Bronchial epithelial cell (primary cell): ENCODE data around the gene ARID4B. TPM values are rescaled to one million over a fixed set of nuclear protein-coding genes. Genes with fewer than 3 reads are reported as not detected.
A peak's percentile ranks its signal among the peaks of the same experiment; 100 is the strongest.

Experiments
- DNase-seq: peaks from one replicate; pipeline ENCODE4 v3.0.0-alpha.2; 2010; ENCODE audit warnings: low read depth
- FAIRE-seq: peaks from 2 replicates; lab custom pipeline; 2011; peaks lifted over from hg19 to GRCh38; lab: Jason Lieb, UNC
- H3K27me3 ChIP-seq: 2 replicates; pipeline ENCODE4 v1.5.1; 2011; ENCODE audit warnings: low read length; ENCODE audit not compliant: control insufficient read depth, insufficient read depth
- H3K36me3 ChIP-seq: 2 replicates; pipeline ENCODE4 v1.5.1; 2011; ENCODE audit warnings: low read length; ENCODE audit not compliant: control insufficient read depth, insufficient read depth
- H3K4me3 ChIP-seq: 2 replicates; pipeline ENCODE4 v1.5.1; 2011; ENCODE audit warnings: mild to moderate bottlenecking, low read depth, low read length, control low read depth
- total RNA-seq: library from RNA; depleted of rRNA; stranded (reverse); fragments of >200 nt; gene quantifications from 2 replicates; pipeline ENCODE4 v1.2.1, GENCODE V29; 2014
- TF ChIP-seq, protein P1 (sequence below): IDR thresholded peaks from 2 replicates; pipeline ENCODE4 v1.5.1; 2011; ENCODE audit warnings: mild to moderate bottlenecking, moderate library complexity, low read length, control low read depth, inconsistent platforms; ENCODE audit not compliant: insufficient read depth, severe bottlenecking

Gene ARID4B
- total RNA-seq, 1 donor from 2014 or later: 11.8 TPM

DNA sequence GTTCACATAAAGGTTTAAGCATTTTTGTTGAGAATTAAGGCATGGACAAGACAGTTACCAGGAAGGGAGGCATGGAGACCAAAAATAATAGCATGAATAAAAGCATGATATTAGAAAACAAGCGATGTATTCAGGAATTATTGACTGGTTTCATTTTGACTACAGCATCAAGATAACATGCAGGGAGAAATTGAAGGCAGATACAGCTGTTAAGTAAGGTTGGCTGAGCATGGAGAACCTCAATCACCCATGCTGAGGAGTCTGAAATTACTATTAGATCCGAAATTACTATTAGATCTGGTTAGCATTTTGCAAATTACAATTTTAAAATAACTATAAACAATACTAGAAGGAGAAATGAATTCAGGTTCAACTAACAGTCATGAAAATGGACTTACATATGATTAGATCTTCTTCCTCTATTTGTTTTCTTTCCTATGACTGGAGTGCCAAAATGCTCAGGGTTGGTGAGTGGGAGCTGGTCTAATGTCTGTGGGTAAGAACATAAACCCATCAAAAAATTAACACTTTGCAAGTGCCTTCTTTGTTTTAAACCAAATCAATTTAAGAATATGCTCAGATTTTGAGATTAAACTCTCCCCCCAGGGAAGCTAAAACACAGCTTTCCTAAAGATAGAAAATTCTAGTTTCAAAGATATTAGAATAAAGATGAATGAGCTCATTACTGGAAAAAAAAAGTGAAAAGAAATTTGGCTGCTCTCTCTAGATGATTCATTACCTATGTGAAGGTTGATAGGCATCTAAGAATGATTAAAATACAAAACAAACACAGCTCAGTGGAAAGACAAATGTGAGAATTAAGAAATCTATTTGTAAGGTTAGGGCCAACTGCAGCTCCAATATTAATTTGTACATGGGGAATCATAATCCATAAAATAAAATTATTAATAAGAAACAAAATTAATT lies 81.7 kb downstream of the ARID4B start:
- peaks cover 4% of the 10 kb centered on the region for H3K36me3 ChIP-seq
- DNase-seq: peak; percentile 59
- TF ChIP-seq, protein P1, sequence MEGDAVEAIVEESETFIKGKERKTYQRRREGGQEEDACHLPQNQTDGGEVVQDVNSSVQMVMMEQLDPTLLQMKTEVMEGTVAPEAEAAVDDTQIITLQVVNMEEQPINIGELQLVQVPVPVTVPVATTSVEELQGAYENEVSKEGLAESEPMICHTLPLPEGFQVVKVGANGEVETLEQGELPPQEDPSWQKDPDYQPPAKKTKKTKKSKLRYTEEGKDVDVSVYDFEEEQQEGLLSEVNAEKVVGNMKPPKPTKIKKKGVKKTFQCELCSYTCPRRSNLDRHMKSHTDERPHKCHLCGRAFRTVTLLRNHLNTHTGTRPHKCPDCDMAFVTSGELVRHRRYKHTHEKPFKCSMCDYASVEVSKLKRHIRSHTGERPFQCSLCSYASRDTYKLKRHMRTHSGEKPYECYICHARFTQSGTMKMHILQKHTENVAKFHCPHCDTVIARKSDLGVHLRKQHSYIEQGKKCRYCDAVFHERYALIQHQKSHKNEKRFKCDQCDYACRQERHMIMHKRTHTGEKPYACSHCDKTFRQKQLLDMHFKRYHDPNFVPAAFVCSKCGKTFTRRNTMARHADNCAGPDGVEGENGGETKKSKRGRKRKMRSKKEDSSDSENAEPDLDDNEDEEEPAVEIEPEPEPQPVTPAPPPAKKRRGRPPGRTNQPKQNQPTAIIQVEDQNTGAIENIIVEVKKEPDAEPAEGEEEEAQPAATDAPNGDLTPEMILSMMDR: no peak
- no peak for FAIRE-seq
- no peak overlapping the region for H3K4me3 ChIP-seq
- H3K27me3 ChIP-seq: no peaks in the 10 kb centered on the region

DNA sequence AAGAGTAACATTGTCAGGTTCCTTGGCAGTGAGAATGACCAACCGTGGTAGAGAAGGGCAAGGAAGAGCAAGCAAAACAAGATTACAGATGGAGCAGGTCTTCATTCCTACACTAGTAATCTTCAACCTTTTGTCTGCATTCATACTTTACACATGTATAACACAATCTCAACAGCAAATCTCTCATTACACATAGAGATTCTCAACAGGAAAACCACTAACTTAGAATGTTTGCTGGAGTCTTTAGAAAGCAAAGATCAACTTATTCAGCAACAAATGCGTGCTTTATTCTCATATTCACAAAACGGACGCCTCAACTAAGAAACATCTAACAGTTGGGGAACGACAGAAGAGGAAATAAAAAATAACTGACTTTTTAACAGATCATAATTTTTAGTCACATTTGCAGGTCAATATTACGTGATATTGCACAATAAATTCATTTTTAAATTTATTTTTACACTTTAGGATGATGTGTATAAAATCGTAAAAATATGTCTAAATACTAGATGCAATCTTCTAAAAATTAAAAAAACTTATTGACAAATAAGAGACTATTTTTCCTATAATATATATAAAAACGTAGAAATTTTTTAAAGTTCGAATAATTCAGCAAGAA lies 82.9 kb downstream of the ARID4B start:
- FAIRE-seq: no peak
- TF ChIP-seq, protein P1: no peak
- no peak for DNase-seq
- Histone ChIP-seq H3K27me3 (no peaks in the 10 kb centered on the region), H3K4me3 (no peak overlapping the region), H3K36me3 (peaks cover 5% of the 10 kb centered on the region)

DNA sequence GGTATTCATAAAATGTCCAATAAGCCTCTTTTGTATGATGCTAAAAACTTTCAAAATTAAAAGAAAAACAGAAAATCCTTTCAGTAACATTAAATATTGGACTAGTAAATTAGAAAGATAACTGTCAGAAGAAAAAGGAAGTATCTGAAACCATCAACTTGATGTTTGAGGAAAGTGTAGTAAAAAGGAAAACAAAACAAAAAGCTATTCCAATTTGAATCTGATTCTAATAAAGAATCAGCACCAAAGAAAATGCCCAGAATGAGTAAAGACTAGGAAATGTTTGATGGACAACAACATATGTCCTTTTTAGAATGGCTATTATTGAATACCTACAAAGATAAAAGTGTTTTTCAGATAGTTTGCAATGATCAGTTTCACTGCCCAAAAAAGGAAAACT lies 87.0 kb downstream of the ARID4B start:
- Histone ChIP-seq H3K27me3 (no peaks in the 10 kb centered on the region), H3K4me3 (no peak overlapping the region), H3K36me3 (peaks cover 6% of the 10 kb centered on the region)
- TF ChIP-seq, protein P1: no peak
- no peak for DNase-seq
- FAIRE-seq: no peak

DNA sequence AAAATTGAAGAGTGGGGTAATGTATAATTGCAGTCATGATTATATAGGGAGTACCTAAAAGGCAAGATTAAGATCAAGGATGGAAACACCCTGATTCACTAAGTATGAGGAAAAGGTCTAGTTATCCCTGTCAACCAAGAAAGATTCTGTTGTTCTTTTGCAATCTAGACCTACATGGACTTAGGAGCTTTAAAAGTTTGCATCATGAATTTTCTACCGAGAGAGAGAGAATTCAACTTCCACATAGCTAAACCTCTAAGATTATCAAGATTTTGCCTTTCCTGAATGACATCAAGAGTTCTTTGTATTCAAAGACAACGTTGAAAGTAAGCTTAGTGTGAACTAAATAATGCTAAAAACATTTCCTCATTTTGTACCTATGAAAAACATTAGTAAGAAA lies 88.1 kb downstream of the ARID4B start:
- Histone ChIP-seq H3K27me3 (no peaks in the 10 kb centered on the region), H3K36me3 (peaks cover 5% of the 10 kb centered on the region), H3K4me3 (no peak overlapping the region)
- no peak for DNase-seq
- TF ChIP-seq, protein P1: no peak
- no peak for FAIRE-seq

DNA sequence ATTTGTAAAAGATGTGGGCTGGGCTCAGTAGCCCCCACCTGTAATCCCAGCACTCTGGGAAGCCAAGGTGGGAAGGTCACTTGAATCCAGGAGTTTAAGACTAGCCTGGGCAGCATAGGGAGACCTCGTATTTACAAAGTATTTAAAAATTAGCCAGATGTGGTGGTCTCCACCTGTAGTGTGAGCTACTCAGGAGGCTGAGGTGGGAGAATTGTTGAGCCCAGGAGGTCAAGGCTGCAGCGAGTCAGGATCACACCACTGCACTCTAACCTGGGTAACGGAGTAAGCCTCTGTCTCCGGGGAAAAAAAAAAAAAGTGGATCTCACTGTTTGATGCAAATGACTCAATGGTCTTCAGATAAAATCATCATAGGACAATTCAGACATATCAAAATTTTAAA lies 89.4 kb downstream of the ARID4B start:
- Histone ChIP-seq H3K27me3 (no peaks in the 10 kb centered on the region), H3K4me3 (no peak overlapping the region), H3K36me3 (peaks cover 3% of the 10 kb centered on the region)
- TF ChIP-seq, protein P1: no peak
- DNase-seq (no peak), FAIRE-seq (no peak)
